ENCODE data around the gene PRR13.

GRCh38 chr12:53399896-53400295 is 41.6 kb upstream of the PRR13 start:
- TF ChIP-seq POLR2AphosphoS5 (IDR thresholded peaks at IDR 0.05; ENCODE audit: low read depth, low read length) (no peak), CHD2 (IDR thresholded peaks at IDR 0.05; ENCODE audit: low read length, partially characterized antibody) (no peak), RAD21 (IDR thresholded peaks at IDR 0.05; ENCODE audit: low read length) (no peak), REST (IDR thresholded peaks at IDR 0.05; ENCODE audit: low read depth, low read length) (no peak), JUND (IDR thresholded peaks at IDR 0.05) (no peak), TAF1 (IDR thresholded peaks at IDR 0.05; ENCODE audit: borderline replicate concordance, low read depth, low read length) (no peak), CTCF (IDR thresholded peaks at IDR 0.05) (no peak)
